ENCODE measurements around the gene CADM1. TPM values are rescaled to one million over a fixed set of nuclear protein-coding genes. Genes with fewer than 3 reads are reported as not detected.

CADM1 gene
- total RNA-seq, 1 experiment from 2014 or later = 0.79 TPM

- POLR2A ChIA-PET = no interaction called here
- CTCF ChIA-PET = no interaction called here
- intact Hi-C loops (cut with micrococcal nuclease) = no loop called here
- Histone ChIP-seq H3K9me2 (ENCODE audit: insufficient read depth) (no peaks in the 10 kb centered on the region), H3K9me3 (ENCODE audit: control insufficient read depth in 1 of 2, insufficient read depth in 1 of 2, low read depth in 1 of 2, low read length in 2 of 2) (peaks cover 3 to 12% of the 10 kb centered on the region in 2 experiments; a peak in 2 of 4 replicates), H3K4me3 (replicated peaks in 1 of 2; ENCODE audit: low read depth in 1 of 2, low read length in 2 of 2) (no peak overlapping the region), H3K4me1 (ENCODE audit: control insufficient read depth in 1 of 2, insufficient read depth in 2 of 2, low read length in 2 of 2) (no peaks in the 10 kb centered on the region), H4K20me1 (ENCODE audit: insufficient read depth) (no peaks in the 10 kb centered on the region), H3K9ac (ENCODE audit: low read length) (no peak overlapping the region), H3K79me2 (ENCODE audit: insufficient read depth, low read length) (no peaks in the 10 kb centered on the region), H3K27me3 (ENCODE audit: insufficient read depth, low read length) (no peaks in the 10 kb centered on the region), H3K4me2 (ENCODE audit: low read length) (no peak overlapping the region), H3K36me3 (ENCODE audit: control insufficient read depth in 1 of 2, insufficient read depth in 2 of 2, low read length in 2 of 2) (no peaks in the 10 kb centered on the region), H3K27ac (ENCODE audit: low read depth, low read length) (no peak overlapping the region), H2AFZ (ENCODE audit: low read depth, low read length, poor library complexity, severe bottlenecking) (no peak overlapping the region)
- no TSS peak for BruUV-seq (replicated peaks)
- TF ChIP-seq FOSL1 (IDR thresholded peaks at IDR 0.05; ENCODE audit: low read depth) (no peak), EZH2phosphoT487 (IDR thresholded peaks at IDR 0.05; ENCODE audit: borderline replicate concordance) (no peak), POLR2A (IDR thresholded peaks at IDR 0.05; ENCODE audit: borderline replicate concordance, extremely low read depth, insufficient read depth, insufficient read length) (no peak), REST (IDR thresholded peaks at IDR 0.05; ENCODE audit: low read depth) (no peak), TCF7L2 (IDR thresholded peaks at IDR 0.05; ENCODE audit: borderline replicate concordance, extremely low read depth, insufficient read depth, insufficient read length) (no peak), RAD21 (IDR thresholded peaks at IDR 0.05; ENCODE audit: low read depth) (no peak), ELF1 (IDR thresholded peaks at IDR 0.05; ENCODE audit: borderline replicate concordance, low read depth) (no peak), ZFX (IDR thresholded peaks at IDR 0.05) (no peak), ZNF274 (IDR thresholded peaks at IDR 0.05; ENCODE audit: low read depth, low read length) (no peak)
- TF ChIP-seq, protein P1, sequence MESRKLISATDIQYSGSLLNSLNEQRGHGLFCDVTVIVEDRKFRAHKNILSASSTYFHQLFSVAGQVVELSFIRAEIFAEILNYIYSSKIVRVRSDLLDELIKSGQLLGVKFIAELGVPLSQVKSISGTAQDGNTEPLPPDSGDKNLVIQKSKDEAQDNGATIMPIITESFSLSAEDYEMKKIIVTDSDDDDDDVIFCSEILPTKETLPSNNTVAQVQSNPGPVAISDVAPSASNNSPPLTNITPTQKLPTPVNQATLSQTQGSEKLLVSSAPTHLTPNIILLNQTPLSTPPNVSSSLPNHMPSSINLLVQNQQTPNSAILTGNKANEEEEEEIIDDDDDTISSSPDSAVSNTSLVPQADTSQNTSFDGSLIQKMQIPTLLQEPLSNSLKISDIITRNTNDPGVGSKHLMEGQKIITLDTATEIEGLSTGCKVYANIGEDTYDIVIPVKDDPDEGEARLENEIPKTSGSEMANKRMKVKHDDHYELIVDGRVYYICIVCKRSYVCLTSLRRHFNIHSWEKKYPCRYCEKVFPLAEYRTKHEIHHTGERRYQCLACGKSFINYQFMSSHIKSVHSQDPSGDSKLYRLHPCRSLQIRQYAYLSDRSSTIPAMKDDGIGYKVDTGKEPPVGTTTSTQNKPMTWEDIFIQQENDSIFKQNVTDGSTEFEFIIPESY (IDR thresholded peaks at IDR 0.05; ENCODE audit: extremely low read depth, insufficient replicate concordance, low read length) = no peak
- TF ChIP-seq, protein P2, sequence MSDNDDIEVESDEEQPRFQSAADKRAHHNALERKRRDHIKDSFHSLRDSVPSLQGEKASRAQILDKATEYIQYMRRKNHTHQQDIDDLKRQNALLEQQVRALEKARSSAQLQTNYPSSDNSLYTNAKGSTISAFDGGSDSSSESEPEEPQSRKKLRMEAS (IDR thresholded peaks at IDR 0.05) = no peak
- ATAC-seq (no peak), DNase-seq (ENCODE audit: low read depth, low spot score) (no peak)
- RAD21 ChIA-PET (ENCODE audit: low non-redundant PET in 1 of 2, low total read pairs in 2 of 2, uncharacterized antibody in 2 of 2, unreplicated experiment in 2 of 2) = no interaction called here
Measured at GRCh38 chr11:115379528-115379927, 124.7 kb downstream of the CADM1 start.

Data from HCT116 (cell line).